ENCODE measurements around the gene SH3RF3. TPM values are rescaled to one million over a fixed set of nuclear protein-coding genes. Genes with fewer than 3 reads are reported as not detected.

Gene SH3RF3
- polyA plus RNA-seq, 1 donor (not counting 4 experiments of a cell fraction or from before 2014, with no cell fraction given): 0.08 TPM

- dilution Hi-C loops (cut with MboI; ENCODE audit: extremely low pct_ligation_motif_present, low sequenced_read_pairs): no loop called here
- Histone ChIP-seq H4K20me1 (ENCODE audit: control insufficient read depth, extremely low read depth, insufficient read depth, low read length) (no peaks in the 10 kb centered on the region), H3K27me3 (ENCODE audit: control insufficient read depth, extremely low read depth, insufficient read depth, low read length) (peaks cover 29% of the 10 kb centered on the region), H3K27ac (ENCODE audit: control insufficient read depth, insufficient read depth, low read length) (no peak overlapping the region), H3K9me3 (ENCODE audit: control insufficient read depth, low read depth, low read length) (no peaks in the 10 kb centered on the region), H3K9me1 (ENCODE audit: control insufficient read depth, extremely low read depth, insufficient read depth, low read length) (no peaks in the 10 kb centered on the region), H3K4me2 (ENCODE audit: control insufficient read depth, extremely low read depth, insufficient read depth, low read depth, low read length) (no peak overlapping the region), H3K79me2 (ENCODE audit: control insufficient read depth, insufficient read depth, low read length) (no peaks in the 10 kb centered on the region), H3K4me3 (ENCODE audit: control insufficient read depth in 2 of 3, extremely low read depth in 1 of 3, insufficient read depth in 2 of 3, low read depth in 1 of 3, low read length in 3 of 3) (no peak overlapping the region), H3K36me3 (ENCODE audit: control insufficient read depth in 2 of 2, extremely low read depth in 1 of 2, insufficient read depth in 2 of 2, low read length in 2 of 2) (no peaks in the 10 kb centered on the region), H2AFZ (ENCODE audit: control insufficient read depth, low read length) (no peak overlapping the region), H3K4me1 (ENCODE audit: control insufficient read depth, extremely low read depth, insufficient read depth, low read length) (peaks cover 9% of the 10 kb centered on the region), H3K9ac (ENCODE audit: control insufficient read depth, extremely low read depth, insufficient read depth, low read length) (no peak overlapping the region)
- FAIRE-seq: no peak
- no peak for DNase-seq (ENCODE audit: low read depth, low spot score)
- TF ChIP-seq, protein P1, sequence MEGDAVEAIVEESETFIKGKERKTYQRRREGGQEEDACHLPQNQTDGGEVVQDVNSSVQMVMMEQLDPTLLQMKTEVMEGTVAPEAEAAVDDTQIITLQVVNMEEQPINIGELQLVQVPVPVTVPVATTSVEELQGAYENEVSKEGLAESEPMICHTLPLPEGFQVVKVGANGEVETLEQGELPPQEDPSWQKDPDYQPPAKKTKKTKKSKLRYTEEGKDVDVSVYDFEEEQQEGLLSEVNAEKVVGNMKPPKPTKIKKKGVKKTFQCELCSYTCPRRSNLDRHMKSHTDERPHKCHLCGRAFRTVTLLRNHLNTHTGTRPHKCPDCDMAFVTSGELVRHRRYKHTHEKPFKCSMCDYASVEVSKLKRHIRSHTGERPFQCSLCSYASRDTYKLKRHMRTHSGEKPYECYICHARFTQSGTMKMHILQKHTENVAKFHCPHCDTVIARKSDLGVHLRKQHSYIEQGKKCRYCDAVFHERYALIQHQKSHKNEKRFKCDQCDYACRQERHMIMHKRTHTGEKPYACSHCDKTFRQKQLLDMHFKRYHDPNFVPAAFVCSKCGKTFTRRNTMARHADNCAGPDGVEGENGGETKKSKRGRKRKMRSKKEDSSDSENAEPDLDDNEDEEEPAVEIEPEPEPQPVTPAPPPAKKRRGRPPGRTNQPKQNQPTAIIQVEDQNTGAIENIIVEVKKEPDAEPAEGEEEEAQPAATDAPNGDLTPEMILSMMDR (optimal IDR thresholded peaks at IDR 0.05 in 1 of 3, IDR thresholded peaks at IDR 0.05 in 1 of 3, conservative IDR thresholded peaks at IDR 0.05 in 1 of 3; ENCODE audit: extremely low read depth in 1 of 3, insufficient read depth in 2 of 3, low read length in 3 of 3): no peak
- no peak for TF ChIP-seq EZH2 (IDR thresholded peaks at IDR 0.05; ENCODE audit: low read length)
These were observed 257.1 kb downstream of the SH3RF3 start for GRCh38 chr2:109386004-109386695.

GRCh38 chr2:109387221-109387735, 258.3 kb downstream of the SH3RF3 start:
- Histone ChIP-seq H3K36me3 (ENCODE audit: control insufficient read depth in 2 of 2, extremely low read depth in 1 of 2, insufficient read depth in 2 of 2, low read length in 2 of 2) (no peaks in the 10 kb centered on the region), H3K79me2 (ENCODE audit: control insufficient read depth, insufficient read depth, low read length) (no peaks in the 10 kb centered on the region), H2AFZ (ENCODE audit: control insufficient read depth, low read length) (no peak overlapping the region), H3K9me3 (ENCODE audit: control insufficient read depth, low read depth, low read length) (no peaks in the 10 kb centered on the region), H3K27me3 (ENCODE audit: control insufficient read depth, extremely low read depth, insufficient read depth, low read length) (peaks cover 23% of the 10 kb centered on the region), H3K4me3 (ENCODE audit: control insufficient read depth in 2 of 3, extremely low read depth in 1 of 3, insufficient read depth in 2 of 3, low read depth in 1 of 3, low read length in 3 of 3) (no peak overlapping the region), H3K9me1 (ENCODE audit: control insufficient read depth, extremely low read depth, insufficient read depth, low read length) (no peaks in the 10 kb centered on the region), H3K4me2 (ENCODE audit: control insufficient read depth, extremely low read depth, insufficient read depth, low read depth, low read length) (no peak overlapping the region), H4K20me1 (ENCODE audit: control insufficient read depth, extremely low read depth, insufficient read depth, low read length) (no peaks in the 10 kb centered on the region), H3K4me1 (ENCODE audit: control insufficient read depth, extremely low read depth, insufficient read depth, low read length) (peaks cover 9% of the 10 kb centered on the region), H3K27ac (ENCODE audit: control insufficient read depth, insufficient read depth, low read length) (no peak overlapping the region), H3K9ac (ENCODE audit: control insufficient read depth, extremely low read depth, insufficient read depth, low read length) (no peak overlapping the region)
- dilution Hi-C loops (cut with MboI; ENCODE audit: extremely low pct_ligation_motif_present, low sequenced_read_pairs): no loop called here
- TF ChIP-seq, protein P1 (optimal IDR thresholded peaks at IDR 0.05 in 1 of 3, IDR thresholded peaks at IDR 0.05 in 1 of 3, conservative IDR thresholded peaks at IDR 0.05 in 1 of 3; ENCODE audit: extremely low read depth in 1 of 3, insufficient read depth in 2 of 3, low read length in 3 of 3): no peak
- TF ChIP-seq EZH2 (IDR thresholded peaks at IDR 0.05; ENCODE audit: low read length): no peak
- DNase-seq (ENCODE audit: low read depth, low spot score): no peak
- no peak for FAIRE-seq

Data from keratinocyte (primary cell).